HG02938 (cell line): ENCODE results near the gene RAB11FIP4.

ENCODE experiments used
- ATAC-seq: cut with Tn5 transposase; IDR thresholded peaks from one replicate; pipeline ENCODE4 v1.9.1; 2021; ENCODE audit warnings: mild to moderate bottlenecking, moderate library complexity; ENCODE audit not compliant: unreplicated experiment

Gene RAB11FIP4

GRCh38 chr17:31404028-31404949 lies 12.8 kb downstream of the RAB11FIP4 start:
- ATAC-seq = no peak

- no peak for ATAC-seq
Observed at GRCh38 chr17:31405890-31406371, 14.5 kb downstream of the RAB11FIP4 start.

- no peak for ATAC-seq
Observed at GRCh38 chr17:31408586-31408985, 17.1 kb downstream of the RAB11FIP4 start.

GRCh38 chr17:31411707-31412285 lies 20.3 kb downstream of the RAB11FIP4 start:
- ATAC-seq = no peak

- no peak for ATAC-seq
Observed at GRCh38 chr17:31412511-31412910, 21.0 kb downstream of the RAB11FIP4 start.

- no peak for ATAC-seq
Observed at GRCh38 chr17:31413081-31413799, 21.8 kb downstream of the RAB11FIP4 start.

GRCh38 chr17:31413874-31414549 lies 22.5 kb downstream of the RAB11FIP4 start:
- no peak for ATAC-seq

- no peak for ATAC-seq
Observed at GRCh38 chr17:31414550-31414918, 23.1 kb downstream of the RAB11FIP4 start.

- no peak for ATAC-seq
Observed at GRCh38 chr17:31415004-31415454, 23.6 kb downstream of the RAB11FIP4 start.

GRCh38 chr17:31415640-31416502 lies 24.4 kb downstream of the RAB11FIP4 start:
- no peak for ATAC-seq

GRCh38 chr17:31416503-31416923 lies 25.0 kb downstream of the RAB11FIP4 start:
- ATAC-seq = no peak

- ATAC-seq = no peak
Observed at GRCh38 chr17:31417051-31417792, 25.7 kb downstream of the RAB11FIP4 start.

GRCh38 chr17:31418773-31419350 lies 27.4 kb downstream of the RAB11FIP4 start:
- ATAC-seq = no peak

- no peak for ATAC-seq
Observed at GRCh38 chr17:31422443-31422842, 31.0 kb downstream of the RAB11FIP4 start.

- ATAC-seq = no peak
Observed at GRCh38 chr17:31424944-31425281, 33.4 kb downstream of the RAB11FIP4 start.

- no peak for ATAC-seq
Observed at GRCh38 chr17:31425282-31426040, 34.0 kb downstream of the RAB11FIP4 start.

- ATAC-seq = no peak
Observed at GRCh38 chr17:31427684-31428083, 36.2 kb downstream of the RAB11FIP4 start.

- ATAC-seq = no peak
Observed at GRCh38 chr17:31428111-31428510, 36.6 kb downstream of the RAB11FIP4 start.
